Measurements from ENCODE around the gene MNX1.

Gene MNX1

DNA sequence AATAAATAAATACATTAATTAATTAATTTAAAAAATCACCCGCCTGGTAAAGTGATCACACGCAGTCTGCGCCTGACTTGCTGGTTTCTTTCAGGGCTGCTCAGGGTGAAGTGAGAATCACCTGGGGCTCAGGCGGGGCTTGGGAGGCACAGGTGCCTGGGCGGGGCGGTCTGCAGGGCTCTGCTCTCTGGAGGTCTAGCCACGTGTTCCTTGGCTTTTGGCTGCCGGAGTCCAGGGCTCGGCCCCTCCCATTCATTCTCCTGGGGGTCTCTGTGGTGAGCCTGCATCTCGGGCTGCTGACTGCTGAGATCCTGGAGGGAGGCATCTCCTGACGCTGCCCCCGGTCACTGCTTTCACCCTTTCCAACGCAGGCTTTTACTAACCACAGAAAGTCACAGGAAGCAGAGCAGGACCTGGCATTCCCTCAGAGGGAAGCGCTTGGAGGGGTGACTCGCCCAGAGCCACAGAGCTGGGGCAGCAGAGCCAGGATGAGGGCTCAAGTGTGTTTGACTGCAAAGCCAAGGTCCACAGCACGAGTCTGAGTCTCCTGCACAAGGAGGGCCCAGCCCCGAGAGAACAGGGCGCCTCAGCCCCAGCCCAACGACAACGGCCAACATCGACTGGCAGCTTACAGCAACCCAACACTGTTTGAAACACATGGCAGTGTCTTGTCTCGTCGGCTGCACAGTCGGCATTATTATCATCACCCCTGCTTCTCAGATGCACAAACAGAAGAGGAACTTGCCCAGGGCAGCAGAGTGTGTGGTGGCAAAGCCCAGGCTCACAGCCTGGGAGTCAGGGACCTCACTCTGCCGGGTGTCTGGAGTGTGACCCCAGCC, 22.4 kb upstream of the MNX1 start:
- no peak for DNase-seq

DNA sequence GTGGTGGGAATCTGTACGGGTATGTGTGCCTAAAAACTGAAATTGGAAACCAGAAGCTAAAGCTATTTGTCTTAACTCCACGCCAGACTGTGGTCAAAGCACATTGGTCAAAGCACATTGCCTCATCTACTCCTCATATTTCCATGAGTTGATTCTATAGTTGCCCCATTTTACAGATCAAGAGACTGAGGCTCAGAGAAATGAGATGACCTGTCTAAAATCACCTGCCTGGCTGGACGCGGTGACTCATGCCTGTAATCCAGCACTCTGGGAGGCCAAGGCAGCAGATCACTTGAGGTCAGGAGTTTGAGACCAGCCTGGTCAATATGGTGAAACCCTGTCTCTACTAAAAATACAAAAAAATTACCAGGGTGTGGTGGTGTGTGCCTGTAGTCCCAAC, 21.7 kb upstream of the MNX1 start:
- no peak for DNase-seq

DNA sequence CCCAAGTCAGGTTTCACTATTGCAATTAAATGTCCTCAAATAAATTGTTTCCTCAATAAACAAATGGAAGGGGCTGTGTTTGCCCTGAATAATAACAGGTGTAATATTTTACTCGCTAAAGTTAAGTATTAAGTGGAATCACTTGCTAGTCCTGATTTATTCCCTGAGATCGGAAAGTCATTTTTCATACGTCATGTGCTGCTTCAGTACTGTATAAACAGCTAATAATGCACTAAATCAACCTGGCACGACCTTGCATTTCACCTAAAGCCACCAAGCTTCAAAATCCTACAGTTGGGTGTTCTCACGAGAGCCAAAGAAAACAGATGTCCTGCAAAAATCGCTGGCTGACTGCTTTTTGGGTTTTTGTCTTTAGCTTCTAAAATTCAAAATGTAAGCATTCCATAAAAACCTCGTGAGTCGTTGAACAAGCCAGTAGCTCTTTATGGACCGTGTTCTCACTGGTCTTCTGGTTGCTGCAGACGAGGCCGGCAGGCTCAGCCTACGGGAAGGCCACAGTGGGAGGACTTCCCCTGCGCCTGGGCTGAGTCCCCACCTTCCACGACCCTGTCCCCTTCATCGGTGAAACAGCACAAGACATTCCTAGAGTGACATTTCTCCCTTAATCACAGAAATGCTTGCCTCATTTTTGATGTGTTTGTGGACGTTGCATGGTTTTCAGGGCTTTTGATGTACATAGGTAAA, 17.9 kb upstream of the MNX1 start:
- DNase-seq = no peak

DNA sequence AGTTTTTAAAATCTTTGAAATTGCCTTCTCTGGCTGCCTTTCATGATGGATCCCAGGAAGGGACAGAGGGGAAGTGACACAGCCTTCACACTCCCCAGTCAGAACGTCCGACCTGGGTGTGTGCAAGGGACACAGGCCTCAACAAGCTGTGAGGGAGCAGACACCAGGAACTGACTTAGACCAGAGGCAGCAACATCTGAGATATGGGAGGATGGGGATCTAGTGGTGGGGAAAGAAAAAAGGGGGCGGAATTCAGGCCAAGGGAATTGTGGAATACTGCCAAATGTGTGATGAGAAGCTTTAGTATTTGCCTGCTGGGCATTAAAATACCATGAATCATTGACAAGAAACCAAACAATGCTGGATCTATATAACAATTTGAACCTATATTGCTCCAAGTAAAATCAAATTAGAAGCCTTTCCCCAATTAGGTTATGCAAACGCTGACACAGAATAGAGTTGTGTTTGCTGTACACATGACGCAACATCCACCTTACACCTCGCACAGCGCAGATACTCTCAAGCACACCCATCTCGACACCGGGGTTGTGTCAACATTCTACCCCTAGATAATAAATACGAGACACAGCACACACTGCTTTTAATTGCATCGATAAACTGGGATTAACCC, 17.2 kb upstream of the MNX1 start:
- no peak for DNase-seq

DNA sequence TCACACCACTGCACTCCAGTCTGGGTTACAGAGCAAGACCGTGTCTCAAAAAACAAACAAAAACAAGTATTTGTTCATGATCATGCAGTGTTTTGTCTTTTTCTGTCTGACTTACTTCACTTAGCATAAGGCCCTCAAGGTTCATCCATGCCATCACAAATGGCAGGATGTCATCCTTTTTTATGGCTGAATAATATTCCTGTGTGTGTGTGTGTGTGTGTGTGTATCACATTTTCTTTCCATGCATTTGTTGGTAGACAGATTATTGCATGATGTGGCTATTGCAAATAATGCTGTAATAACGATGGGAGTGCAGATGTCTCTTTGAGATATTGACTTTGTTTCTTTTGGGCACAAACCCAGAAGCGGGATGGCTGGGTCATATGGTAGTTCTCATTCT, 14.3 kb upstream of the MNX1 start:
- DNase-seq = no peak

DNA sequence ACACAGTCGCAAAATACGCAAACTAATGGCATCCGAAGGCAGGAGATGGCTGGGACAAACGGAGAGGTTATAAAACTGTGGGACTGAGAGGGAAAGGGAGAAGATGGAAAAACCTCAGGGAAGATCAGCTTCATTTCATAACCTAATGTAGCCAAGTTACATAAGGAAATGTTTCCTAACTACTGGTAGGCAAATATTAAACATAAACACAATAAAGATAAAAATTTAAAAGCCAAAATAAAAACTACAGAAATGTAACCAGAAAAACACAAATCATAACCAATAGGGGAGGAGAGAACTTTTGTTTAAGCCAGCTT, 13.1 kb upstream of the MNX1 start:
- DNase-seq = no peak

DNA sequence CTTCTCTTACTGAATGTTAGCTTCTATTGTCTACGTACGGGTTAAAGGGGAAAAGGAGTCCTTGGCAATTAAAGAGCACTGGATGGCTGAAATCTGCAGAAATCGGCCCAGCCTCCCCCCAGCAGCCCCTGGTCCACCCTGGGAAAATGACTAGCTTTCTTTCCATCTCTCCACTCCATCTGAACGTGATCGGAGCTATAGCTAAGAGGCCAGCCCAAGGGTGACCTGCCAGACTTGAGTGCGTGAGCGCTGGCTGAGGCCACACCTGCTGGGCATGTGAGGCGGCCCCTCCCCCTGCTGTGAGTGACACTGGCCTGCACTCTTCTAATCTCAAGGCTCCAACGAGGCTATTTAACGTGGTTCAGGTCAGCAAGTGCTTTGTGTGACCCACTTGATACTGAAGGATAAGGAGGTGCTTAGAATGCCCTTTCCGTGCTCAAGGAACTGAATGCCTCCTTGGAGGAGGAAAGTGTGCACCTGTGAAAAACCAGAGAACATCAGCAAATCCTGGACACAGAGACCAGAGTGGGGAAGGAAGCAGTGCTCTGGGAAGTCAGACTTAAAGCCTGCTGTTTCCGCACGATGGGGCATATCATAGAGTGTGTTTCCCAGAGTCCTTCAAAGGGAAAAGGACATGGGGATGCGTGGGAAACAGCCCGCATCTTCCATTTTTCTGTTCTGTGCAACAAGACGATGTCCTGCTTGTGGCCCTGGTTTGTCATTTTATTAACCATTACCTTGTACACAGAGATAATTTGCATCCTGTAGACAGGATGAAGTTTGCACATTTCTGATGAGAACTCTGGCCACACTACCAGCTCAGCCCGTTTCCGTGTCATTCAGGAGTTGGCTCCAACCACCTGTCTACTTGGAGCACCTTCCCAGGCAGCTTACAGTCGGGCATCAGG, 12.5 kb upstream of the MNX1 start:
- no peak for DNase-seq

DNA sequence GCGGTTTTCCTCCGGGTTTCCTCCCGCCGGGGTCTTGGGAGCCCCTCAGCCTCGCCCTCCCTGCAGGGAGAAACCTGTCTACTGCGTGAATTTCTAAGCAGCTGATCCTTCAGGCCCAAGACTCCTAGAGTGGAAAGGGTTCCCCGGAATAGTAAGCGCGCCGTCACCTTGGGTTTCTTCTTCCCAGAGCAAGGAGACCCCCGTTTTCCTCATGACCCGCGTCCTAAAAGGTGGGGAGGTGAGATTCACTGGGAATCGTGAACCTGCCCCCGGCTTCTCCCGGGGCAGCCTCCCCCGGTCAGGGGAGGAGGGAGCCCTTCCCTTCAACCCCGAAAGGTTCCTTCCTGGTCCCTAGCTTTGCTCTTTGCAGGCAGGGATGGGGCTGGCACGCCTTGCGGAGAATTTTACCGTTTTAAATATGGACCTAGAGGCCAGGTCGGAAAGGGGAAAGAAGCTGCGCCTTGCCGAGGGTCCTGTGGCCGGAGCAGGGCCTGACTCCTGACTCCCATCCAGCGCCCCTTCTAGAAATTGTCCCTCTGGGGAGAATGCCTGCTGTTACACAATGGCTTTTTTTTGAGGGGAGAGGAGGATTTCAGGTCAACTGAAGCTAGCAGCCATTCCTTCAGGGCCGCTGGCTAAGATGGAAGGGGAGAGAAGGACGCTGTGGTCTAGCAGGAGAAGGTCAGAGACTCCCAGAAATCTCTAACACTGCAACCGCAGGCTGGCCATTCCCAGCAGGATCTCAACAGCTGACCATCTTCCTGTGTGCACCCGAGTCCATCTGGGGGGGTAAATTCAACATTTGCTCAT, 11.6 kb upstream of the MNX1 start:
- no peak for DNase-seq

DNA sequence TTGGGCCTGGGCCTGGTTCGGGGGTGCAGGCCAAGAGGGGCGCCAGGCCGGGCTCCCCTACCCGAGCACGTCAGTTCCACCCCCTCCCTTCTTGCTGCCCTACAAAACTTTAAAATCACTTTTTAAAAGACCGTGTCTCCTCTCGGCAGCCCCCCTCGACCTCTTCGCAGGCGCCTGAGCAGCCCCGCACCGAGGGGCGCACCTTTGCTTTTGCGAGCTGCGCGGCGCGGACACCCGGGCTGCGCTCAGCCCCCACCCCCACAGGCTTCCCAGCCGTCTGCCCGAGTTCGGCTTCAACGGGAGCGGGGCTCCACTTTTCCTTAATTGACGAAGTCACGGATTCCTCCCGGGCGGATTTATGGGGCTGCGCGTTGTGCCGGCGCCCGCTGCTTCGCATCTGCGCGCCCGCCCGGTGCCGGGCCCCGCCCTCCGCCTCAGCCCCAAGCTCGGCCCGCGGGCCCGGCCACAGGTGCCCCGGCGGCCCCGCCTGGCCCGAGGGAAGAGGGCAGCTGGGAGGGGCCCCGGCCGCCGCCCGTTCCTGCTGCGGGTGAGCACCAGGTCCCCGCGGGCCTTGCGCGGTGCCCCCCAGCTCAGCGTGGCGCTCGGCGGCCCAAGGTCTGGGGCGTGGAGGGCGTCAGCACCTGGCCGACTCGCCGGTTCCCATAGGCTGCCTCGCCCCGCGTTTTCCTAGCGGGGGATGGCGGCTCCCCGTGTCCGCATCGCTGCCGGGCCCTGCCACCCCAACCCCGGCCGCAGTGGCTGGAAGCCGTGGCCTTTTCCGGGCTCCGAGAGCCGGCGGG, 10.8 kb upstream of the MNX1 start:
- DNase-seq = no peak

DNA sequence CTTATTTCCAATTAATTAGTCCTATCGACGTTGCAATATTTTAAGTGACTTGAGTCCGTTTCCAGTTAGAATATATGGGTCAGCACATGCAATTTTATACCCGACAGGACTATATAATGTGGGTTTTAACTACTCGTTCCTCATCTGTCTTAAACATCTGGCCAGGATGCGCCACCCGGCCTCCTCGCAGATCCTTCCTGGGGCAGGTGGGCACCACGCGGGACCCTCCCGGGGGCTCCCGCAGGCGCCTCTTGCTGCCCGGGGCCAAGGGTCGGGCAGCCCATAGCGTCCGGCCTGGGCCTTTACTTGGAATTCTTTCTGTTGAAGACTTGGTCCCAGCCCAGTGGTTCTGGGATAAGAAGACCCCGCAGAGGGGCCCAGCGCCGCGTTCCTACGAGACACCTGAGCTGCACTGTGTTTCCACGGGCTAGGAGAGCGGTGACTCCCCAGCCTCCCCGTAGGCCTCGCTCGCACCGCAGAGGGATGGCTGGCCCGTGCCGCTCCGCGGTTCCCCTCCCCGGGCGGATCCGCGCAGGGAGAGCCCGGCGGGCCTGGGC, 10.1 kb upstream of the MNX1 start:
- DNase-seq = no peak

DNA sequence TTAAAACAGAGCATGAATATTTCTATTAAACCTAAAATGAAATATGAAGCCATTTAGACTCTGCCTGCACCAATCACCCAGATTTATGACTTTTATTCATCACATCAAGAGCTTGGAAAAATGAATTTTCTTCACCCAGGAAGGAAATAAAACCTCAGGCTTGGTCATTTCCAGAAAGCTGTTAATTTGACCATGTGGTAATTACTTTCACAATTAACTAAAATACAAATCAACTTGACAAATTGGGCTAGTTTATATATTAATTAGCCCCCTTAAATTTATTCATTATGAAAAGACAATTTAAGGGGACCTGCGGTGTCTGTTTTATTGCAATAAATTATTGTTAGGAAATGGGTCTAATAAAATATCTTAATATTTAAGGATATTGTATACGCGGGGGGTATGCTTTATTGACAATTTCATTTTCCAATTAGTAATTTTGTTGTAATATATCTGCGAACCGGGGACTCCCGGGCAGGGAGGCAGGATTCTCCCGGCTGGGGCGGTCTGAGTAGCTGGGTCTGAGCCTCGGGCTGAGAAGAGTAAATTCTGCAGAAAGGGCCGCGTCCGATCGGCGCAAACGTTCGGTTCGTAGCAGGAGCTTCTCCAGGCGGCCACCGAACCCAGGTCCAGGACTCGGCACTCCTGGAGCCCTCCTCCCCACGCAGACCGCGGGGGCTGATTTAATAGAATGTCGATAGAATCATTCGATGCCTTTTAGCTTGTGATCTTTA, 9.4 kb upstream of the MNX1 start:
- no peak for DNase-seq

DNA sequence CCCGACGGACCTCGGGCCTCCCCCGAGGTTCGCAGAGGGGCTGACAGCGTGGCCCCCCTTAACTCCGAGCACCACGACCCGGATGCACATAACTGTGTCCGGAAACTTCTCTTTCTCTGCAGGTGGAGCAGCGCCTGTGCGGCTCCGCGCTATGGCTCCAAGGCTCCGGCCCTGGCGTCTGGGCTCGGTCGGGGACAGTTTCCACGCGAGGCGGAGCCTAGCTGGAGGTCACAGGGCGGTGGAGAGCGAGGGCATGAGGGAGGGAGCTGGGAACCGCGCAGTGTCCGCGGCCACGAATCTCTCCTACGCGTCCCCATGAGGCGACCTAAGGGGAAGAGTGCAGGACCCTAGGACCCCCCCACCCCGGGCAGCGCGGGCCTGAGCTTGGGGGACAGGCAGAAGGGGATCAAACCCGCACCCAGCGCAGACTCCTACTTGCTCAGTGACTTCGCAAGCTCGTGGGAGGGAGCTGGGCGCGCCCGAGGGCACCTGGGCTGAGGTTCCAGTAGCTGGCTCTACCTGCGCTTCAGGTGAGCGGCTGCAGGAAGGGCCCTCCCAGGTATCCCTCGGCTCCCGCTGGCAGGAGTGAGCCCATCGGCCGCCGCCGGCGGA, 8.6 kb upstream of the MNX1 start:
- DNase-seq = no peak

DNA sequence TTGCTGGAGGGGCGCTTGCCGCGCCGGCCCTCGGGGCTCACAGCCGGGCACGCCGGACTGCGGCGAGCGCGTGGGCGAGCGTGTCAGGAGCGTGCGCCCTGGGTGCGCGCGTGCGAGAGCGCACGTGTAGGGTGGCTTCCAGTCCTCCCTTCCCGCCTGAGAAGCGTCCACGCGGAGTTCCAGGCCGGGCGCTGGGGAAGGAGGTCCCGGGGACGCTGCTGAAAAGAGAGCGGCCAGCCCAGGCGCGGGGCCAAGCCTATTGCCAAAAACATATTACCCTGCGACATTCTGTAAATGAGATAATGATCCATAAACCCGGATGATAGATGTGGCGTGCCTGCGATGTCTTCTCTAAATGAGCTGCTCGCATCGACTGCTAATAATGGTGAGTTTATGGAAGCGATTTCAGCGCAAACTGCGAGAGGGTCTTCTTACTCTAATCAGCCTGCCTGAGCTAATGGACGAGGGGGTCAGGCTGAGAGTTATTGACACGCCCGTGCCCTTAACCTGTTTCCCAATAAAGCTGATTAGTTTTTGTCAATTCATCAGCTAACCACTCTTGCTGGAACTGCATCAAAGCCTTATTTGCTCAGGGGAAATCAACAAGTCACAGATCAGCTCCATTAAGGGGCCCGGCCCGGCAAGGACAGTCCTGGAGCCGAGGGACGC, 8.0 kb upstream of the MNX1 start:
- DNase-seq = no peak

DNA sequence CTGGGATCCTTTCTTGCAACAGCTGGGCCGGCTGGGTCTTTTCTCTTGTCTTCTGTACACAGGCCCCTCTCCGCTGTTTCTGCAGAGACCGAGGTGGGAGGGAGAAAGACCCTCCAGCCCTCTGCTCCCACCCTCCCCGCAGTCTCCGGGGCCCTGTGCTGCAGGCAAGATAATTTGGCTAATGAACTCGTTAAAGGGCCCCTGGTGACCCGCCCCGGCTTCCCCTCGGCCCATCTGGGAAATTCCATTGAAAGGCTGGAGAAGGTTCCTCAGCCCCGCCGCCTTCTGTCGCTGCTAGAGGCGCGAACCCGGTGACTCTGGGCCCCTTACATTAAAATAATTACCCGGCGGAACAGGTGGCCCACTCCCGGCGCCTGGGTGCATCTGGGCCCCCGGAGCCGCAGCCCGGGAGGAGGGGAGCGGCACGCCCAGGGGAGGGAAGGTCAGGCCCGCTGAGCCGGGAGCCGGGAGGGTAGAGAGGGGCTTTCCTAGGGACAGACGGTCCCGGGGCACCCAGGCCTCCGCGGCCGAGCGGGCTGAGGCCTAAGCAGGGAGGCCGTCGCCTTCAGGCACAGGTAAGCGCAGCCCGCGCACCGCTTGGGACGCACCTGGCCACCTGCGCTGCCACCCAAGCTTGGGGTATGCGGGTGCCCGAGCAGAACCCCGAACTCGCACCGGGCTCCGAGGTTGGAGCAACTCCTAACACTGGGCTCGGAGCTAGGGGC, 7.3 kb upstream of the MNX1 start:
- DNase-seq = no peak

DNA sequence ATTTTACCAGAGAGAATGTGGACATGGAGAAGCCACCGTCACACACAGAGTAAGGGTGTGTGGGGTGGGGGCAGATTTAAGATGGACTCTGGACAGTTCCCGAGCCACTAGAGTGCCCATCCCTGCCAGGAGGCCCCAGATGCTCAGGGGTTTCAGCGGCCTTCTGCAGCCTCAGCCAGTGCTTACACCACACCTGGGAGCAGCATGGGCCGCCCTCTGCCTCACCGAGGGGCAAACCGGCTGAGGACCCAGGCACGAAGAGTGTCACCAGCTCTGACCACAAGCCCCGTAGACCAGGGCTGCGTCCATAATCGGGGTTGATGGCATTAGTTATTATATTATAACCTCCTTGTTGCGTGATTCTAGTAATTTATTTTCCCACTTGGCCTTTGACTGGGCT, 6.7 kb upstream of the MNX1 start:
- no peak for DNase-seq

DNA sequence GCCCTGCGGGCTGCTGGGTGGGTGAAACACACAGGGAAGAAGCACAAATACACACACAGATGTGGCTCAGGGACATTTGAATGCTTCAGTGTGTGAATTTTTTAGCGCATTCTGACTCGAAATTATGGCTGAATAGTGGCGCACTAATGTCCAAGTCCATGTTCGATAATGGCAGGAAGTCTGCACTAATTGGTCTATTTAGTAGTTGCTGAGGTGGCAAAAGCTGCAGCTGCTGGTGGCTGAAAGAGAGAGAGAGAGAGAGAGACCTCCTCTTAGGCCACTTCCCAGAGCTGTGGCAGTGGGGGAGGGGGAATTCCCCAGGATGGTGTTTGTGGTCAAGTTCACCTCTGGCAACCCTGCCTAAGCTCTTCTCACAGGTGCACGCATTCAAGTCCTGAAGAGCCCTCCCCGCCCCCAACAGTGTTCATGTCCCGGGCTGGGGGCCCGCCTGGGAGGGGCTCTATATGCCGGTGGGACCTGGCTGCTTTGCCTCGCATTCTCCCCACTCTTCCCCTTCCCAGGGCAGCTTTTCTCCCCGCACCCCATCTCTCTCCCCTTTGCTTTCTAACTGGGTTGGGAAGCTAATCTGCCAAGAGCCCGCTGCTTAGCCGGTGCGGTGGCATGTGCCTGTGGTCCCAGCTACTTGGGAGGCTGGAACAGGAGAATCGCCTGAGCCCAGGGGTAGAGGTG, 6.0 kb upstream of the MNX1 start:
- no peak for DNase-seq

DNA sequence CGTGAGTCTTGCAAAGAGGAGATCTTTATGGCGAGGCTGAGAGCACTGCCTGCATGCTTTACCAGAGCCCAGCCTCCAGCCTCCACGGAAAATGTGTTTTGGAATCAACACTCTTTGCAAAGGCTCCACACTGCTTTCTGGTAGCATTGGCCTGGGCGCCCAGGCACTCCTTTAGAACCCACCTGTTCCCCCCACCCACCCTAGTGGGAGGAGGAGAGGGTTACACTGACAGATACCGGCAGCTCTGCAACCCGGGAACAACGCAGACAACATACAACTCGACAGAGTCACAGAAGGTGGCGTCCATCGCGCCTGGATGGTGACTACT, 5.5 kb upstream of the MNX1 start:
- no peak for DNase-seq
